Tongue (tissue), 2 donors: ENCODE results near the gene MAMSTR. TPM values are rescaled to one million over a fixed set of nuclear protein-coding genes. Genes with fewer than 3 reads are reported as not detected.
A peak's percentile ranks its signal among the peaks of the same experiment; 100 is the strongest.
"Not testable (repeated sequence)": the region's sequence is repeated elsewhere in the genome, so short reads cannot be mapped to it uniquely, and the experiment has no call there.

Experiments used
- DNase-seq: peaks from one replicate; pipeline ENCODE4 v3.0.0-alpha.2; 2015
- total RNA-seq: library from RNA; depleted of rRNA; stranded (reverse); fragments of >200 nt; gene quantifications from one replicate; pipeline ENCODE4 v1.2.3, GENCODE V29; 2014

The MAMSTR gene, protein sequence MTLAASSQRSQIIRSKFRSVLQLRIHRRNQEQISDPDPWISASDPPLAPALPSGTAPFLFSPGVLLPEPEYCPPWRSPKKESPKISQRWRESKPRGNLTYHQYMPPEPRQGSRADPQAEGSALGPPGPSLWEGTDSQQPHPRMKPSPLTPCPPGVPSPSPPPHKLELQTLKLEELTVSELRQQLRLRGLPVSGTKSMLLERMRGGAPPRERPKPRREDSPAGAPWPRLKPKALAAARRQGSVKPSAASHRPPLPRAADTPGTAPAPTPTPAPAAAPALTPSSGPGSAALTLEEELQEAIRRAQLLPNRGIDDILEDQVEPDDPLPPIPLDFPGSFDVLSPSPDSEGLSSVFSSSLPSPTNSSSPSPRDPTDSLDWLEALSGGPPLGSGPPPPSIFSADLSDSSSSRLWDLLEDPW
- total RNA-seq = 4.3 TPM

- peak; percentile 94 for DNase-seq
These were observed at the start of gene MAMSTR for GRCh38 chr19:48719263-48720171. TSS of gene MAMSTR (minus strand) at chr19:48719725. CDS start at chr19:48719031, 694 bp downstream.

- no peak for DNase-seq
These were observed 49.6 kb upstream of the MAMSTR start for GRCh38 chr19:48768994-48769713.

GRCh38 chr19:48768171-48768753, 48.7 kb upstream of the MAMSTR start:
- DNase-seq = not testable (repeated sequence)

DNA sequence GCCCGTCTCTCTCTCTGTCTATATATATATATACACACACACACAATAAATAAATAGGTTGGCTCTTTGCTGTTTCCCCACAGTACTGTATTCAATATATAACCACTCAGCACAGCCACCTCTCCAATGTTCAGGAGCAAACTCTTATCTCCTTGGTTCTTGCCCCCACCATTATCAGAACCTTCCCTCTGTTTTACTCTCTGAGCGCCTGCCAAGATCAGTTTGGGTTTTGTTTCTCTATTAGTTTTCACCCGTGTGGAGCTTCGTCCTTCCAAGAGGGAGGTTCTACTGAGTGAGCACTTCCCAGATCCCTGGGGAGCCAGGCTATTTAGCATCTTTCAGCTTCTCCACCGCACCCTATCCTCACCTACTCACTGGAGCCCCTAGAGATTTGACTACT, 46.3 kb upstream of the MAMSTR start:
- not testable (repeated sequence) for DNase-seq

DNA sequence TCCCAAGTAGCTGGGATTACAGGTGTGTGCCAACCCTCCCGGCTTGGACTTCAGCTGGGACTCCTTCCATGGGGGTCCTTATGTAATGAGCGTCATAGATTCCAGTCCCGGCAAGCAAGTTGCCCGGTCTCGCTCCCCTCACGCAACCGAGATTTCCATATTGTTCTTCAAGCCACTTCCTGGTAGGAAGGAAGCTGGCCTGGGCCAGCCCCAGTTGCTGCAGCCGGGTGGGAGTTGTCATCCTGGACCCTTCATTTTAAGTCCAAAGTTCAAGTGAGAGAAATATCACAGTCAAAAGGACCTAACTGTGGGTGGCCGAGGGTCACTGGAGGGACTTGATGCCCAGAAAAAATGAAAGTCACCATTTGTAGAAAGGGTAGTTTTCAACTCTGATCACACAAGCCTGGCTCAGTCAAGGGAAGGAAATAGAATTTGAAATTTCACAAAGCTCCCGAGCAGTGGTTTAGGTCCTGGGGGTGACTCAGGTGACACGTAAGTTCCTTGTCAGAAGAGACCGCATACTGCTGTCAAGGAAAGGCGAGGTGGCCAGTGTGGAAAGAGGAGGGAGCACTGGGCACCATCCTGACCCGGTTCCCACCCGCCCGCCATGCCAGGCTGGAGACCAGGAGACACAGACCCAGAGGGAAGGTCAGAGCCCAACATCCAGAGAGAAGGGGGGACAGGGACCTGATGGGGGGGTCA, 41.1 kb upstream of the MAMSTR start:
- no peak for DNase-seq

- no peak for DNase-seq
These were observed 38.2 kb upstream of the MAMSTR start for GRCh38 chr19:48757741-48758144.

GRCh38 chr19:48757089-48757675, 37.7 kb upstream of the MAMSTR start:
- no peak for DNase-seq

DNA sequence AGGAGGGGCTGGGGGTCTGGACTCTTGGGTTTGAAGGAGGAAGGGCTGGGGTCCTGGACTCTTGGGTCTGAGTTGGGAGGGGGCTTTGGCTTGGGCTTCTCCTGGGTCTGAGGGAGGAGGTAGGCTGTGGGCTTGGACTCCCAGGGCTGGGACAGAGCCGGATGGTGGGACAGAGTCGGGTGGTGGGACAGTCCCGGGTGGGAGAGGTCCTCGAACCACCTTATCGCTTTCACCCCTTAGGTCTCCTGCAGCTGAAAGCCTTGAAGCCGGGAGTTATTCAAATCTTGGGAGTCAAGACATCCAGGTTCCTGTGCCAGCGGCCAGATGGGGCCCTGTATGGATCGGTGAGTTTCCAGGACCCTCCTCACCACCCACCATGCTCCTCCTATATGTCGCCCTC, 37.2 kb upstream of the MAMSTR start:
- no peak for DNase-seq

GRCh38 chr19:48756212-48756611, 36.7 kb upstream of the MAMSTR start:
- no peak for DNase-seq

- no peak for DNase-seq
These were observed 36.3 kb upstream of the MAMSTR start for GRCh38 chr19:48755787-48756186.

GRCh38 chr19:48755084-48755641, 35.6 kb upstream of the MAMSTR start, which contains the start of gene FGF21:
TSS of gene FGF21 (plus strand) at chr19:48755524. CDS start at chr19:48756237, 713 bp downstream.
- no peak for DNase-seq

DNA sequence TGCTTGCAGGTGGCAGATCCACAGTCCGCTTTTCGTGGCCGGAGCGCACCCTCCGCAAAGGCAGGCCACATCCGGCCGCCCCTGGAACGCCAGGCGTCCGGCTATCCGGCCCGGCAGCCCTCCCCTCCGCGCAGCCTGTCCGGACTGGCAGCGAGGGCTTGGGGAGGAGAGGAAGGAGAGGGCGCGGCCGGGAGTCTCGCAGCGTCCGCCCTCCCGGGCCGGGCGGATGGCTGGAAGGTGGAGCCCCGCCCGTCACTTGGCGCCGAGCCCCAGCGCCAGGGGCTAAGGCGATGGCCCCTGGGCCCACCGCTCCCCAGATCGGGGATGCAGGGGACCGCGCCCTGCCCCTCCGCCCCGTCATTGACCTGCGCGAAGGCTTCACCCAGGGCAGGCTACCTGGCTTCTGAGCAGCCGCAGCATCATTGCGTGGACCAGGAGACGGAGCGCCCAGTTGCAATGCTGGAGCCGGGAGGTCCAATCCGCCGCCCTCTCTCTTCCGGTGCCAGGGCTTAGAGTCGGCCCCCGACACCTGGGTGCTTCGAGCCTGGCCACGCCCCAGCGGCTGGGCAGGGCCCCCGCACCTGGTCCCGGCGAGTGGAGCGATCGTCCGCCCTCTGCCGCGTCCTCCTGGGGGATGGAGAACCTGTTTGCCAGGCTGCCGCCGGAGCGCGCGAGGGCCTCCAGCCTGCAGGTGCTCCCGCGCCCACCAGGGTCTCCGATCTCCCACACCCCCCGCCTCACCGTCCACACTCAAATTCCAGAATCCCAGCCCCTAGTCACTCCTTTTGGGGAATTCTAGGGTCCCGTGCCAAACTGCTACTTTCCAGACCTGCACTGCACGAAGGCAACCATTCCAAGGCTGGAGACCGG, 33.2 kb upstream of the MAMSTR start, which contains the start of gene FUT1:
Gene FUT1, minus strand, starts transcription at position 146 of the 870 bp plus-strand sequence. CDS start 1,360 bp downstream, outside the sequence.
- peak; percentile 67 for DNase-seq

- DNase-seq = no peak
These were observed 32.4 kb upstream of the MAMSTR start for GRCh38 chr19:48751845-48752495.

DNA sequence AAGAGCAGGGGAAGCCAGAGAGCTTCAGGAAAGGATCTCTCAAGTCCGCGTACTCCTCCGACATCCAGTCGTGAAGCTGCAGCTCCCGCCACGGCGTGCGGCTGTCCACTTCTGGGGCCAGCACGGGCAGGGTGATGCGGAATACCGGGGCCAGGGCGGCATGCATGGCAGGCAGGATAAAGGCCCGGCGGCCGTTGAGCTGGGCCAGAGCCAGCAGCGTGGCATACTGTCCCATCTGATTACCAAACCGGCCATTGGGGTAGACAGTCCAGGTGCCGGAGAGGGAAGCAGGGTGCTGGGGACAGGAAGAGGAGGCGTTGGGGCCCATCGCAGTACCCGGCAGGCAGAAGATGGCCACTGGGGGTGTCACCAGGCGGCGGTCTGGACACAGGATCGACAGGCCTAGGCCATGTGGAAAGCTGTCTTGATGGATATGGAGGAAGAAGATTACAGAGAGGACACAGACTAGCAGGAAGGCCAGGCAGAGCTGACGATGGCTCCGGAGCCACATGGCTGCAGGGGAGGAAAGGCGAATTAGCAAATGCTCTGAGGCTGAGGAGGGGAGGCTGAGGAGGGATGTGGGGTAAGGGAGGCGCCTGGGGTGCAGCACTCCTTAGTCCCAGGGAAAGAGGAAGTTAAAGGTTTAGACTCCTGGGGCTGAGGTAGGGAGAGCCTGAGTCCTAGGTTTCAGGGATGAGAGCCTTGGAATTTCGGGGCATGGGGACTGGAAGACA, 31.4 kb upstream of the MAMSTR start:
- DNase-seq = no peak

DNA sequence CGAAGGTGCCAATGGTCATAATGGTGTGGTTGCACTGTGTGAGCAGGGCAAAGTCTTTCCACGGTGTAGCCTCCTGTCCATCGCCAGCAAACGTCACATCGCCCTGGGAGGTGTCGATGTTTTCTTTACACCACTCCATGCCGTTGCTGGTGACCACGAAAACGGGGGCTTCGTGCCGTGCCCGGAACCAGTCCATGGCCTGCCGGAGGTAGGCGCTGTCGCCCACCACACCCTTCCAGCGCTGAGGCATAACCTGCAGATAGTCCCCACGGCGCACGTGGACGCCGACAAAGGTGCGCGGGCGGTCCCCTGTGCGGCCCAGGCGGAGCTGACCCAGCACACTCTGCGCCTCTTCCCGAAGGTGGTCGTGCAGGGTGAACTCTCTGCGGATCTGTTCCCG, 30.8 kb upstream of the MAMSTR start:
- no peak for DNase-seq

DNA sequence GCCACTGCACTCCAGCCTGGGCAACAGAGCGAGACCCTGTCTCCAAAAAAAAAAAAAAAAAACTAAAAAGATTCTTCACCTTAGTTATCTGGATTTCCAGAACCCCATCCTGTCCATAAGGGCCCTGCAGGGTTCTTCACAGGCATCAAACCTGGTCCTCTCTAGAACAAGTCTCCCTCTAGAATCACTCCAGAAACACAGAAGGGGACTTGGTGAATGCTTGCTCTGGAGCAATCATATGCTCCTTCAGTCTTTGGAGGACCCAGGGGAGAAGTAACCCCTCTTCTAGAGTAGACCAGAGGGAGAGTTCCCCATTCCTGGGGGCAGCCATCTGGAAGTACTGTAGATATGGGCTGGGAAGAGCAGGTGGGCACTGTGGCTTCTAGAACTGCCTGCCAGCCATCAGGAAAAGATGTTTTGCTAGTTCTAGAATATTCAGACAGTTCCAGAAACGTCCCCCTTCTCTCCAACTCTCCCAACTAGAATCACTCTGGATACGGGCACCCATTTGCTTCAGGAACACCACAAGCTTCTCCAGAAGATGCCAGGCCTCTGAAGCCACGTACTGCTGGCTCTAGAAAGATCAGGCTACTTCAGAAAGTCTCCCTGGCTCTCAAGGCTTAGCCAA, 30.2 kb upstream of the MAMSTR start:
- DNase-seq = no peak

DNA sequence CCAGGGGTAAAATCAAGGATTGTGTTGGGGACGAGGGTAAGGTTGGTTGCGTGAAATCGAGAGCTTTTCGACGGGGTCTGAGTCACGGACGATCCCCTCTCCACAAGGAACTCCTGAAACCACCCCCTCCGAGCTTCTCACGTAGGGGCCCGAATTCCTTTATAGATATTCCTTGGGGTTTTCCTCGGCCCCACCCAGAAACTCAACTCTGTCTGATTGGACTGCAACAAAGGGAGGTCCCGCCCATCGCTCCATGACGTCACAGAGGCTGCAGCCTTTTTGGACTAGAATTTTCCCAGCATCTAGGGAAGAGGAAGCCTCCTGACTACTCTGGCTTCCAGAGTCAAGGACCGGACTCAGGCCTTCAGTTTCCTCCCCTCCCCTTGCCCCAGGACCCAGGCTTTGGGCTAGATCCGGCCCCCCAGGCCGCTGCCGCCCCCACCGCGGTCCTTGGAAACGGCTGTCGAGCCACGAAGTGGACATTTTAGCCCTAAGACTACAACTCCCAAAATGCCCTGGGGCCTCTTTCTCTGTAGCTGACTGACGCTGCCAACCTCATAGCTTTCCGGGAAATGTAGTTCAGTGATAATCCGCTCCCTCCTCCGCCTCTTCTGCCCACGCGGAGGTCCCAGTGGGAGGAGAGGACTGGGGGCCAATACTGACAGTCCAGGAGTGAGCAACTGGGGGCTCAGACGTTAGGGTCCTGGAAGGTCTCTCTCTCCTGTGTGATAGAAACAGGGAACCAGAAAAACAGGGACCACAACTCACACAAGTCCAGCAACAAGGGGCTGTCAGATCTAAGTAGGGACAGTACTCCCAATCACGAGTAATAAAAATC, 27.4 kb upstream of the MAMSTR start, which contains the start of gene IZUMO1:
Gene IZUMO1, minus strand, starts transcription at position 172 of the 838 bp plus-strand sequence. CDS start 1,050 bp downstream, outside the sequence.
- DNase-seq = peak; percentile 93
